Bronchial epithelial cell (primary cell): Measurements from ENCODE around the gene PCNX2. TPM values are rescaled to one million over a fixed set of nuclear protein-coding genes. Genes with fewer than 3 reads are reported as not detected.

ENCODE experiments used
- DNase-seq: peaks from one replicate; pipeline ENCODE4 v3.0.0-alpha.2; 2010; ENCODE audit warnings: low read depth
- FAIRE-seq: peaks from 2 replicates; lab custom pipeline; 2011; peaks lifted over from hg19 to GRCh38; lab: Jason Lieb, UNC
- H3K27me3 ChIP-seq: 2 replicates; pipeline ENCODE4 v1.5.1; 2011; ENCODE audit warnings: low read length; ENCODE audit not compliant: control insufficient read depth, insufficient read depth
- H3K36me3 ChIP-seq: 2 replicates; pipeline ENCODE4 v1.5.1; 2011; ENCODE audit warnings: low read length; ENCODE audit not compliant: control insufficient read depth, insufficient read depth
- H3K4me3 ChIP-seq: 2 replicates; pipeline ENCODE4 v1.5.1; 2011; ENCODE audit warnings: mild to moderate bottlenecking, low read depth, low read length, control low read depth
- CTCF ChIP-seq: IDR thresholded peaks from 2 replicates; pipeline ENCODE4 v1.5.1; 2011; ENCODE audit warnings: mild to moderate bottlenecking, moderate library complexity, low read length, control low read depth, inconsistent platforms; ENCODE audit not compliant: insufficient read depth, severe bottlenecking
- total RNA-seq: library from RNA; depleted of rRNA; stranded (reverse); fragments of >200 nt; gene quantifications from 2 replicates; pipeline ENCODE4 v1.2.1, GENCODE V29; 2014

PCNX2 gene
- total RNA-seq, 1 donor from 2014 or later: 30.3 TPM

GRCh38 chr1:233268389-233269022 is 27.0 kb downstream of the PCNX2 start:
- FAIRE-seq: no peak
- H3K36me3 ChIP-seq: no peaks in the 10 kb centered on the region
- TF ChIP-seq CTCF: no peak

GRCh38 chr1:233261695-233262094 is 33.8 kb downstream of the PCNX2 start:
- DNase-seq (no peak), FAIRE-seq (no peak)
- no peaks in the 10 kb centered on the region for H3K27me3 ChIP-seq
- peaks cover 13% of the 10 kb centered on the region for H3K36me3 ChIP-seq
- TF ChIP-seq CTCF: no peak
- no peak overlapping the region for H3K4me3 ChIP-seq

More at GRCh38 chr1:233268389-233269022, 27.0 kb downstream of the PCNX2 start:
- no peak for DNase-seq
- H3K4me3 ChIP-seq: no peak overlapping the region
- H3K27me3 ChIP-seq: no peaks in the 10 kb centered on the region

GRCh38 chr1:233261206-233261605 is 34.3 kb downstream of the PCNX2 start:
- Histone ChIP-seq H3K36me3 (peaks cover 13% of the 10 kb centered on the region), H3K4me3 (no peak overlapping the region), H3K27me3 (no peaks in the 10 kb centered on the region)
- FAIRE-seq (no peak), DNase-seq (peak; percentile 66)
- no peak for TF ChIP-seq CTCF

GRCh38 chr1:233257786-233258185 is 37.7 kb downstream of the PCNX2 start:
- Histone ChIP-seq H3K36me3 (peaks cover 13% of the 10 kb centered on the region), H3K4me3 (no peak overlapping the region), H3K27me3 (no peaks in the 10 kb centered on the region)
- DNase-seq: no peak
- no peak for FAIRE-seq
- TF ChIP-seq CTCF: no peak

GRCh38 chr1:233256789-233257188 is 38.7 kb downstream of the PCNX2 start:
- no peak for DNase-seq
- H3K36me3 ChIP-seq: peaks cover 14% of the 10 kb centered on the region
- H3K27me3 ChIP-seq: no peaks in the 10 kb centered on the region
- no peak for TF ChIP-seq CTCF
- FAIRE-seq: no peak
- H3K4me3 ChIP-seq: no peak overlapping the region

- Histone ChIP-seq H3K4me3 (no peak overlapping the region), H3K27me3 (no peaks in the 10 kb centered on the region), H3K36me3 (peaks cover 14% of the 10 kb centered on the region)
- TF ChIP-seq CTCF: no peak
- no peak for FAIRE-seq
- DNase-seq: no peak
Observed at GRCh38 chr1:233256191-233256590, 39.3 kb downstream of the PCNX2 start.
